Spinal cord (tissue), 10 donors: ENCODE data around the gene LAGE3. TPM values are rescaled to one million over a fixed set of nuclear protein-coding genes. Genes with fewer than 3 reads are reported as not detected.
"Not testable (repeated sequence)": the region's sequence is repeated elsewhere in the genome, so short reads cannot be mapped to it uniquely, and the experiment has no call there.

Source experiments
- DNase-seq, 6 donors: peaks; one replicate each; pipeline versions ENCODE4 v3.0.0 to v3.0.0-alpha.2; 2013 to 2015; ENCODE audit warnings: low spot score in 6 of 6, low read depth in 4 of 6
- H3K27ac ChIP-seq: one replicate; pipeline ENCODE4 v1.5.1; 2013; ENCODE audit warnings: low read depth, low read length, control low read depth
- H3K27me3 ChIP-seq: one replicate; pipeline ENCODE4 v1.6.1; 2013; ENCODE audit warnings: low read length; ENCODE audit not compliant: control insufficient read depth, insufficient read depth
- H3K36me3 ChIP-seq: one replicate; pipeline ENCODE4 v1.6.1; 2013; ENCODE audit warnings: low read length; ENCODE audit not compliant: control insufficient read depth, insufficient read depth
- H3K4me1 ChIP-seq: one replicate; pipeline ENCODE4 v1.6.1; 2013; ENCODE audit warnings: low read length; ENCODE audit not compliant: control insufficient read depth, insufficient read depth
- H3K4me3 ChIP-seq: one replicate; pipeline ENCODE4 v1.5.1; 2013; ENCODE audit warnings: low read depth, low read length, control low read depth
- H3K9me3 ChIP-seq: one replicate; pipeline ENCODE4 v1.6.1; 2013; ENCODE audit warnings: low read length; ENCODE audit not compliant: control insufficient read depth, insufficient read depth
- WGBS: methylation state at CpG from one replicate; pipeline ENCODE4 v1.1.5; 2013; ENCODE audit warnings: missing lambda C conversion rate; ENCODE audit not compliant: insufficient coverage; 5-methylcytosine and 5-hydroxymethylcytosine counted together
- polyA plus RNA-seq, 2 donors: library from polyadenylated mRNA; unstranded; fragments of 120-200 nt; gene quantifications; one replicate each; pipeline ENCODE4 v1.2.1, GENCODE V29; 2013; ENCODE audit not compliant: insufficient read length in 2 of 2
- total RNA-seq, 2 donors: library from RNA; depleted of rRNA in 1 of 2; stranded (reverse); fragments of 120-200 nt in 1 of 2; fragments of >200 nt in 1 of 2; gene quantifications; one replicate each; pipeline versions ENCODE4 v1.2.3 to v1.2.4, GENCODE V29; 2013 to 2014
- donor health status: healthy.

Gene LAGE3
- total and polyA plus RNA-seq, 4 donors: 10.0 to 46.2 (median 41.1) TPM

DNA sequence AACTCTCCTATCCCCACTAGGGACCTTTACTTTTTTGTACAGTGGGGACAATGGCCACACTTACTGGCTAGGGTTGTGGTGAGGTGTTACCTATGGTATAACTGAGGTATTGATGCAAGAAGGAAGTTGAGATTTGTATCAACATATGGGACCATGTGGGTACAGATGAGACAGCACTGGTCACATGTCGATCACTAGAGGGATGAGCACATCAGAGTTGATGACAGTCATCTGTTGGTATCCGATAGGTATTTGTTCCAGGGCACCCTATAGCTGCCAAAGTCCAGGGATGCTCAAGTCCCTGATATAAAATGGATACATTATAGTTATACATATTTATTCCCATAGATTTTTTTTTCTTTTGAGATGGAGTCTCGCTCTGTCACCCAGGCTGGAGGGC lies 23.9 kb upstream of the LAGE3 start:
- Histone ChIP-seq H3K9me3 (no peaks in the 10 kb centered on the region), H3K36me3 (peaks cover 25% of the 10 kb centered on the region), H3K4me1 (peaks cover 15% of the 10 kb centered on the region), H3K4me3 (no peak overlapping the region), H3K27me3 (no peaks in the 10 kb centered on the region), H3K27ac (no peak overlapping the region)
- DNase-seq: no peak
- 100% methylated on average over 1 of the region's 3 CpGs for WGBS

DNA sequence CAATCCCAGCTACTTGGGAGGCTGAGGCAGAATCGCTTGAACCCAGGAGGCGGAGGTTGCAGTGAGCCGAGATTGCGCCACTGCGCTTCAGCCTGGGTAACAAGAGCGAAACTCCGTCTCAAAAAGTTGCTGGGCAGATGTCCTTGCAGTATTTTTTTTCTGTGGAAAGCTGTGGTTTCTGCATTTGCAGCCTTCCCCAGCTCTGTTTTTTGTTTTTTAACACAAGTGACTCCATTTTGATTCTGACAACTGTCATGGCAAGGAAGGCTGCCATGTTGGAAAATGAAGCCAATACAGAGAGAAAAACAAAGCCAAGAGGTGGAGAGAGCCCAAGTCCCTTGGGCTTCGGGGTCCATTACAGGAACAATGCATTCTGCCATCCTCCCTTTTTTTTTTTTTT lies 23.0 kb upstream of the LAGE3 start:
- Histone ChIP-seq H3K27me3 (no peaks in the 10 kb centered on the region), H3K27ac (no peak overlapping the region), H3K9me3 (no peaks in the 10 kb centered on the region), H3K4me3 (no peak overlapping the region), H3K36me3 (peaks cover 16% of the 10 kb centered on the region), H3K4me1 (peaks cover 7% of the 10 kb centered on the region)
- no peak for DNase-seq
- 82% methylated on average over 7 of the region's 8 CpGs for WGBS

DNA sequence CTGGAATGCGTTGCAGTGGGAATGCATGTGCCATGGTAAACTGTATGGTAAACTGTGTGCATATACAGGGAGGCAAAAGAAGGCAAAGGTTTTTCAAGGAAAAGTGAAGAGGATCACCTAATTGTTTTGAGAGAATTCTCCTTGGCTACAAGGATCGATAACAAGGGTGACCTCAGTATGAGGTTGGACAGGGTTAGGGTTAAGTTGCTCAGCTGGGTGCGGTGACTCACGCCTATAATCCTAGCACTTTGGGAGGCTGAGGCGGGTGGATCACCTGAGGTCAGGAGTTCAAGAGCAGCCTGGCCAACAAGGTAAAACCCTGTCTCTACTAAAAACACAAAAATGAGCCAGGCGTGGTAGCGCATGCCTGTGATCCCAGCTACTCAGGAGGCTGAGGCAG lies 22.3 kb upstream of the LAGE3 start:
- 84% methylated on average over 7 of the region's 7 CpGs for WGBS
- H3K9me3 ChIP-seq, DNase-seq, H3K27ac ChIP-seq, H3K4me3 ChIP-seq, H3K4me1 ChIP-seq, H3K27me3 ChIP-seq, H3K36me3 ChIP-seq: not testable (repeated sequence)

GRCh38 chrX:154496591-154497137 lies 17.6 kb upstream of the LAGE3 start:
- DNase-seq, H3K36me3 ChIP-seq, H3K27me3 ChIP-seq, H3K4me3 ChIP-seq, H3K4me1 ChIP-seq, H3K9me3 ChIP-seq, H3K27ac ChIP-seq: not testable (repeated sequence)
- no CpG with 5 or more reads among the region's 4 CpGs for WGBS

- H3K4me3 ChIP-seq: no peak overlapping the region
- DNase-seq: no peak
- no peaks in the 10 kb centered on the region for H3K27me3 ChIP-seq
- 83% methylated on average over 1 of the region's 6 CpGs for WGBS
- H3K27ac ChIP-seq: no peak overlapping the region
- no peaks in the 10 kb centered on the region for H3K9me3 ChIP-seq
- peaks cover 5% of the 10 kb centered on the region for H3K4me1 ChIP-seq
- H3K36me3 ChIP-seq: no peaks in the 10 kb centered on the region
These were observed 16.4 kb upstream of the LAGE3 start for GRCh38 chrX:154495472-154495922.

GRCh38 chrX:154494715-154495114 lies 15.6 kb upstream of the LAGE3 start:
- H3K27me3 ChIP-seq: no peaks in the 10 kb centered on the region
- H3K4me1 ChIP-seq: peaks cover 10% of the 10 kb centered on the region
- H3K9me3 ChIP-seq: no peaks in the 10 kb centered on the region
- DNase-seq: no peak
- WGBS: 76% methylated on average over 2 of the region's 3 CpGs
- no peak overlapping the region for H3K4me3 ChIP-seq
- H3K27ac ChIP-seq: no peak overlapping the region
- H3K36me3 ChIP-seq: no peaks in the 10 kb centered on the region

- WGBS: 23% methylated on average over 61 of the region's 71 CpGs
- peaks cover 30% of the 10 kb centered on the region for H3K4me1 ChIP-seq
- peak within 1 kb of the TSS; percentile 93 for H3K27ac ChIP-seq
- no peaks in the 10 kb centered on the region for H3K9me3 ChIP-seq
- H3K4me3 ChIP-seq: peak within 1 kb of the TSS; percentile 77
- H3K36me3 ChIP-seq: peaks cover 17% of the 10 kb centered on the region
- no peaks in the 10 kb centered on the region for H3K27me3 ChIP-seq
- DNase-seq: peak; percentile 65 to 97 (median 82)
These were observed 11.5 kb upstream of the LAGE3 start, which contains the start of gene SLC10A3 for GRCh38 chrX:154490414-154491083. TSS of gene SLC10A3 (minus strand) at chrX:154490629. CDS start at chrX:154488940, 1,689 bp downstream.

DNA sequence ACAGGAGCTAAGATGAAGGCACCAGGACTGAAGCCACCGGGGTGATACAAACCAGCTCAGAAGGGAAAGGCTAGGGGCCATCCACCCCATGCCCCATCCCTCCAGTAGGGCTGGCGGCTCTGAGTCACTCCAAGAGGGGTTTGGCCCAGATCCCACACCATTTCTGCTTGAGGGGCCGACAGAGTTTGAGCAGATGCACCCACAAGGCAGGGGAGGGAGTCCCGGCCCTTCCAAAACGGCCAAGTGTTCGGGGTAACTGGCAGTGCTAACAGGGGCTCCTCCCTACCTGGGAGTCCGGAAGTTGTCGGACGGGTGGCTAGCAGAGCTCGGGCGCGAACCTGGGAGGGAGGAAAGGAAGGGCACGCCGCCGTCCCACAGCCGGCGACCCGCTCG lies 10.9 kb upstream of the LAGE3 start:
- peak overlapping the region; percentile 40 for H3K27ac ChIP-seq
- no peaks in the 10 kb centered on the region for H3K27me3 ChIP-seq
- no peaks in the 10 kb centered on the region for H3K9me3 ChIP-seq
- DNase-seq: peak in 1 of 6 donors; percentile 28
- H3K4me3 ChIP-seq: peak overlapping the region; percentile 46
- H3K36me3 ChIP-seq: peaks cover 21% of the 10 kb centered on the region
- H3K4me1 ChIP-seq: peaks cover 35% of the 10 kb centered on the region
- WGBS: 32% methylated on average over 19 of the region's 19 CpGs

DNA sequence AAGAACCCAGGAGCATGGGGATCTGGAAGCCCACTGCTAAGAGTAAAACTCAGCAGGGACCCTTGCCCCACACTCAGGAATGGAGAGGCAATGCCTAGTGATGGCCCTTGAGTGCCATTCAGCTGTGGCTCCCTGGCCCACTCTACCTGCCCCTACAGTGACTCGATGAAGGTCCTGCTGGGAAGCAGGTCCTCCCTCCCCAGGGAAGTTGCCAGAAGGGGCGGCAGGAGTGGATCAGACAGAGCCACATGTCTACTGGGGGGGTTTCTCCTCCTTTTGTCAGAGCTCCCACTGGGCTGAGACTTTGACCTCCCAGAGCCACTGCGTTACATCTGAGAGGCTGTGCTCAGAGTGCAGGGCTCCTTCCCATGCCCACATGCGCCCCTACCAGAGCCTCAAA lies 10.1 kb upstream of the LAGE3 start:
- Histone ChIP-seq H3K9me3 (no peaks in the 10 kb centered on the region), H3K27ac (no peak overlapping the region), H3K4me1 (peaks cover 43% of the 10 kb centered on the region), H3K4me3 (peak overlapping the region; percentile 46), H3K36me3 (peaks cover 29% of the 10 kb centered on the region), H3K27me3 (no peaks in the 10 kb centered on the region)
- 83% methylated on average over 4 of the region's 4 CpGs for WGBS
- DNase-seq: no peak
